Caco-2 (cell line): Measurements from ENCODE around the gene NDUFS3. TPM values are rescaled to one million over a fixed set of nuclear protein-coding genes. Genes with fewer than 3 reads are reported as not detected.
A peak's percentile ranks its signal among the peaks of the same experiment; 100 is the strongest.
"Not testable (repeated sequence)": the region's sequence is repeated elsewhere in the genome, so short reads cannot be mapped to it uniquely, and the experiment has no call there.

ENCODE experiments used
- BruUV-seq: library from RNA; stranded (reverse); fragments of 400-500 nt; replicated peaks from 2 replicates; lab custom pipeline; 2021; lab: Mats Ljungman, UMichigan
- CTCF ChIA-PET: fragments of 300-600 bp; sonication (Branson Sonifier 250); formaldehyde crosslinking; loops from one replicate; lab custom pipeline; 2022; ENCODE audit warnings: antibody characterized with exemption; lab: Charles Lee
- POLR2A ChIA-PET: fragments of 300-600 bp; sonication (Branson Sonifier 250); formaldehyde crosslinking; loops from one replicate; lab custom pipeline; 2022; ENCODE audit warnings: antibody characterized with exemption; lab: Charles Lee
- DNase-seq, 2 experiments: peaks; one replicate each; pipeline versions ENCODE4 v3.0.0 to v3.0.0-alpha.2; 2020 to 2022
- H3K27me3 ChIP-seq: replicated peaks from 2 replicates; pipeline ENCODE4 v1.6.0; 2011; ENCODE audit warnings: low read length; ENCODE audit not compliant: control insufficient read depth, insufficient read depth
- H3K36me3 ChIP-seq: 2 replicates; pipeline ENCODE4 v1.5.1; 2011; ENCODE audit warnings: low read length; ENCODE audit not compliant: control insufficient read depth, insufficient read depth
- H3K4me1 ChIP-seq: fragments of 250-450 bp; sonication (Bioruptor Pico); 2 replicates; pipeline ENCODE4 v1.5.1; 2020; ENCODE audit warnings: mild to moderate bottlenecking
- H3K4me3 ChIP-seq: 2 replicates; pipeline ENCODE4 v1.5.1; 2011; ENCODE audit warnings: low read depth, mild to moderate bottlenecking, control low read depth, low read length
- H3K9me3 ChIP-seq: fragments of 250-450 bp; sonication (Bioruptor Pico); 2 replicates; pipeline ENCODE4 v1.5.1; 2020; ENCODE audit warnings: mild to moderate bottlenecking, moderate library complexity
- H3K27ac Mint-ChIP-seq: one replicate; pipeline ENCODE4 v1.8.0; 2022; ENCODE audit warnings: mixed read lengths; ENCODE audit not compliant: unreplicated experiment
- H3K27me3 Mint-ChIP-seq: one replicate; pipeline ENCODE4 v1.8.0; 2022; ENCODE audit warnings: mixed read lengths; ENCODE audit not compliant: insufficient read depth, unreplicated experiment
- H3K36me3 Mint-ChIP-seq: one replicate; pipeline ENCODE4 v1.8.0; 2022; ENCODE audit warnings: mild to moderate bottlenecking, mixed read lengths; ENCODE audit not compliant: insufficient read depth, unreplicated experiment
- H3K4me1 Mint-ChIP-seq: one replicate; pipeline ENCODE4 v1.8.0; 2022; ENCODE audit warnings: low read depth, mixed read lengths; ENCODE audit not compliant: unreplicated experiment
- H3K4me3 Mint-ChIP-seq: one replicate; pipeline ENCODE4 v1.8.0; 2022; ENCODE audit warnings: mild to moderate bottlenecking, moderate library complexity, mixed read lengths; ENCODE audit not compliant: unreplicated experiment
- H3K9me3 Mint-ChIP-seq: one replicate; pipeline ENCODE4 v1.8.0; 2022; ENCODE audit warnings: mixed read lengths; ENCODE audit not compliant: unreplicated experiment
- CTCF ChIP-seq, 2 experiments: fragments of 200-600 bp in 1 of 2; IDR thresholded peaks; 1 replicate in 1 of 2; 2 replicates in 1 of 2; pipeline versions ENCODE4 v1.5.1 to v1.8.0; 2011 to 2022; ENCODE audit warnings: antibody characterized with exemption in 1 of 2, control low read depth in 1 of 2, inconsistent platforms in 1 of 2, low read depth in 1 of 2, low read length in 1 of 2, mild to moderate bottlenecking in 1 of 2, moderate library complexity in 1 of 2; ENCODE audit not compliant: insufficient read depth in 1 of 2, severe bottlenecking in 1 of 2, unreplicated experiment in 1 of 2
- intact Hi-C: fragments of 100-400 bp; cut with micrococcal nuclease; formaldehyde crosslinking; loops from one replicate; pipeline ENCODE4 v1.10.0; 2022; ENCODE audit not compliant: unreplicated experiment
- total RNA-seq: library from RNA; stranded (reverse); gene quantifications from 2 replicates; pipeline ENCODE4 v1.2.3, GENCODE V29; 2022

NDUFS3 gene
- total RNA-seq, 1 experiment from 2014 or later, result 185 TPM

- BruUV-seq, result no TSS peak
- Mint-ChIP-seq H3K4me3 (no peak overlapping the region), H3K9me3 (no peaks in the 10 kb centered on the region), H3K36me3 (no peaks in the 10 kb centered on the region), H3K4me1 (no peaks in the 10 kb centered on the region), H3K27ac (no peak overlapping the region), H3K27me3 (no peaks in the 10 kb centered on the region)
- ChIA-PET POLR2A (no interaction called here), CTCF (no interaction called here)
- TF ChIP-seq CTCF (IDR thresholded peaks at IDR 0.05; ENCODE audit: insufficient read depth in 1 of 2, low read depth in 1 of 2, low read length in 1 of 2, severe bottlenecking in 1 of 2, unreplicated experiment in 1 of 2), result no peak
- Histone ChIP-seq H3K4me3 (no peak overlapping the region), H3K36me3 (no peaks in the 10 kb centered on the region), H3K9me3 (no peaks in the 10 kb centered on the region), H3K27me3 (no peaks in the 10 kb centered on the region), H3K4me1 (no peaks in the 10 kb centered on the region)
- intact Hi-C loops, result loop anchor here (10.0 kb wide), 1 partner anchor 74 kb away; no protein-coding TSS in a partner anchor
- DNase-seq, result no peak
Observed at GRCh38 chr11:47558695-47559094, 20.2 kb upstream of the NDUFS3 start.

GRCh38 chr11:47560426-47560825, 18.4 kb upstream of the NDUFS3 start:
- Mint-ChIP-seq H3K4me3 (no peak overlapping the region), H3K27me3 (no peaks in the 10 kb centered on the region), H3K9me3 (no peaks in the 10 kb centered on the region), H3K27ac (no peak overlapping the region), H3K36me3 (peaks cover 8% of the 10 kb centered on the region), H3K4me1 (no peaks in the 10 kb centered on the region)
- Histone ChIP-seq H3K27me3 (no peaks in the 10 kb centered on the region), H3K4me3 (no peak overlapping the region), H3K36me3 (no peaks in the 10 kb centered on the region), H3K9me3 (no peaks in the 10 kb centered on the region), H3K4me1 (no peaks in the 10 kb centered on the region; the same call in 1 of the 2 replicates)
- no TSS peak for BruUV-seq
- intact Hi-C loops, result no loop called here
- TF ChIP-seq CTCF (IDR thresholded peaks at IDR 0.05; ENCODE audit: insufficient read depth in 1 of 2, low read depth in 1 of 2, low read length in 1 of 2, severe bottlenecking in 1 of 2, unreplicated experiment in 1 of 2), result no peak
- ChIA-PET CTCF (no interaction called here), POLR2A (no interaction called here)
- DNase-seq, result no peak

GRCh38 chr11:47562393-47562792, 16.5 kb upstream of the NDUFS3 start:
- CTCF ChIA-PET, result interaction anchor here (0.7 kb wide), 1 partner anchor 436 kb away, joined by 11 read pairs; no protein-coding TSS in a partner anchor
- intact Hi-C loops, H3K27me3 Mint-ChIP-seq, H3K9me3 Mint-ChIP-seq, H3K27ac Mint-ChIP-seq, H3K4me3 Mint-ChIP-seq, H3K4me1 ChIP-seq, H3K4me3 ChIP-seq, H3K9me3 ChIP-seq, H3K27me3 ChIP-seq, H3K36me3 ChIP-seq, POLR2A ChIA-PET, DNase-seq, BruUV-seq, H3K4me1 Mint-ChIP-seq: not testable (repeated sequence)
- peaks cover 15% of the 10 kb centered on the region for H3K36me3 Mint-ChIP-seq

GRCh38 chr11:47564366-47564765, 14.5 kb upstream of the NDUFS3 start:
- BruUV-seq, H3K27me3 Mint-ChIP-seq, H3K4me3 ChIP-seq, H3K27ac Mint-ChIP-seq, H3K9me3 Mint-ChIP-seq, DNase-seq, H3K36me3 ChIP-seq, H3K4me1 ChIP-seq, H3K4me1 Mint-ChIP-seq, H3K27me3 ChIP-seq, H3K9me3 ChIP-seq, intact Hi-C loops: not testable (repeated sequence)
- Mint-ChIP-seq H3K36me3 (peaks cover 24% of the 10 kb centered on the region), H3K4me3 (peak overlapping the region; percentile 77)
- CTCF ChIA-PET, result interaction anchor here (0.6 to 2.8 kb wide), 2 partner anchors 11 to 54 kb away, joined by 3 to 16 read pairs; partner anchors contain the start of gene CELF1
- POLR2A ChIA-PET, result interaction anchor here (1.1 kb wide), 1 partner anchor 13 kb away, joined by 4 read pairs; no protein-coding TSS in a partner anchor
